ENCODE data around the gene TTC12. TPM values are rescaled to one million over a fixed set of nuclear protein-coding genes. Genes with fewer than 3 reads are reported as not detected.

The TTC12 gene
- total RNA-seq, 1 experiment from 2014 or later: 24.3 TPM

- H3K27ac ChIP-seq (ENCODE audit: low read length): no peak overlapping the region
These were observed 72.5 kb downstream of the TTC12 start for GRCh38 chr11:113386866-113387265.

GRCh38 chr11:113387605-113388211, 73.3 kb downstream of the TTC12 start, which contains the start of gene ANKK1:
ANKK1 (plus strand) TSS chr11:113387779; CDS start chr11:113387885, 106 bp downstream.
- DNase-seq (ENCODE audit: low read depth, low spot score): no peak
- in situ Hi-C loops (cut with HindIII; ENCODE audit: low pct_unique_long_range_greater_than_20kb, low sequenced_read_pairs) (no loop called here), intact Hi-C loops (cut with micrococcal nuclease; ENCODE audit: unreplicated experiment) (no loop called here)
- Histone ChIP-seq H3K4me1 (ENCODE audit: control insufficient read depth, insufficient read depth, low read length) (peaks cover 5% of the 10 kb centered on the region; the same call in 1 of the 2 replicates), H3K9me3 (ENCODE audit: control insufficient read depth, insufficient read depth, low read depth, low read length) (no peaks in the 10 kb centered on the region), H3K36me3 (ENCODE audit: control insufficient read depth, insufficient read depth, low read length) (no peaks in the 10 kb centered on the region), H3K27ac (ENCODE audit: low read length) (no peak within 1 kb of the TSS), H3K27me3 (ENCODE audit: control insufficient read depth, insufficient read depth, low read length) (peaks cover 6% of the 10 kb centered on the region; the same call in 1 of the 2 replicates), H3K4me3 (ENCODE audit: low read depth in 2 of 2, low read length in 2 of 2) (peak within 1 kb of the TSS in 1 of 2 experiments; percentile 15; a peak in 3 of 4 replicates)
- TF ChIP-seq POLR2AphosphoS5 (IDR thresholded peaks at IDR 0.05; ENCODE audit: low read depth, low read length): no peak
- TF ChIP-seq TCF7L2 (IDR thresholded peaks at IDR 0.05; ENCODE audit: low read depth, low read length): no peak
- TF ChIP-seq REST (IDR thresholded peaks at IDR 0.05; ENCODE audit: insufficient read depth in 1 of 2, low read depth in 2 of 2, low read length in 1 of 2): no peak
- TF ChIP-seq SIN3A (IDR thresholded peaks at IDR 0.05; ENCODE audit: borderline replicate concordance, insufficient read depth, low read depth, low read length): no peak
- peak; percentile 65; the same call in 1 of the 2 replicates for TF ChIP-seq CTCF (IDR thresholded peaks at IDR 0.05)
- ChIA-PET CTCF (interaction anchor here (0.6 kb wide), 1 partner anchor 94 kb away, joined by 3 read pairs; no protein-coding TSS in a partner anchor), POLR2A (no interaction called here)
- no TSS peak for BruUV-seq (replicated peaks)
- peak; percentile 67 for ATAC-seq

More at GRCh38 chr11:113386866-113387265, 72.5 kb downstream of the TTC12 start:
- intact Hi-C loops (cut with micrococcal nuclease; ENCODE audit: unreplicated experiment) (no loop called here), in situ Hi-C loops (cut with HindIII; ENCODE audit: low pct_unique_long_range_greater_than_20kb, low sequenced_read_pairs) (no loop called here)
- TF ChIP-seq CTCF (IDR thresholded peaks at IDR 0.05) (no peak), POLR2AphosphoS5 (IDR thresholded peaks at IDR 0.05; ENCODE audit: low read depth, low read length) (no peak), TCF7L2 (IDR thresholded peaks at IDR 0.05; ENCODE audit: low read depth, low read length) (no peak), REST (IDR thresholded peaks at IDR 0.05; ENCODE audit: insufficient read depth in 1 of 2, low read depth in 2 of 2, low read length in 1 of 2) (no peak), SIN3A (IDR thresholded peaks at IDR 0.05; ENCODE audit: borderline replicate concordance, insufficient read depth, low read depth, low read length) (no peak)
- DNase-seq (ENCODE audit: low read depth, low spot score) (no peak), ATAC-seq (no peak)
- no peaks in the 10 kb centered on the region for H3K9me3 ChIP-seq (ENCODE audit: control insufficient read depth, insufficient read depth, low read depth, low read length)
- POLR2A ChIA-PET: no interaction called here
- H3K4me1 ChIP-seq (ENCODE audit: control insufficient read depth, insufficient read depth, low read length): peaks cover 5% of the 10 kb centered on the region; the same call in 1 of the 2 replicates
- no TSS peak for BruUV-seq (replicated peaks)
- H3K36me3 ChIP-seq (ENCODE audit: control insufficient read depth, insufficient read depth, low read length): no peaks in the 10 kb centered on the region
- no peak overlapping the region for H3K4me3 ChIP-seq (ENCODE audit: low read depth in 2 of 2, low read length in 2 of 2)
- CTCF ChIA-PET: no interaction called here
- H3K27me3 ChIP-seq (ENCODE audit: control insufficient read depth, insufficient read depth, low read length): peaks cover 6% of the 10 kb centered on the region; the same call in 1 of the 2 replicates
